Measurements from ENCODE around the gene ATG4B.

DNA sequence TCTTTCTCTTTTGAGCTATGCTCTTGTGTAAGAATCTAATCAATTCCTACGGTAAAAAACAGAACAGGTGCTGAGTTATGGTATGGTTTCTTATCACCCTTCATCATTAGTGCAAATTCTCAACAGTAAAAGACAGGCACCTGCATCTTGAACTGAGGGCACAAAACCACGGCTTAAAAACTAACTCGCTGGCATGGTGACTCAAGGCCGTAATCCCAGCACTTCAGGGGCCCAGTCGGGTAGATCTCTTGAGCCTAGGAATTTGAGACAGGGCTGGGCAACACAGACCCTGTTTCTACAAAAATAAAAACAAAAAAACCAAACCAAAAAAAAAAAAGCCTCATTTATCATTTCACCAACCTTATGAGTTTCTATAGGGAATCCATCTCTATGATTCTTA lies 33.8 kb upstream of the ATG4B start:
- TF ChIP-seq, protein P1, sequence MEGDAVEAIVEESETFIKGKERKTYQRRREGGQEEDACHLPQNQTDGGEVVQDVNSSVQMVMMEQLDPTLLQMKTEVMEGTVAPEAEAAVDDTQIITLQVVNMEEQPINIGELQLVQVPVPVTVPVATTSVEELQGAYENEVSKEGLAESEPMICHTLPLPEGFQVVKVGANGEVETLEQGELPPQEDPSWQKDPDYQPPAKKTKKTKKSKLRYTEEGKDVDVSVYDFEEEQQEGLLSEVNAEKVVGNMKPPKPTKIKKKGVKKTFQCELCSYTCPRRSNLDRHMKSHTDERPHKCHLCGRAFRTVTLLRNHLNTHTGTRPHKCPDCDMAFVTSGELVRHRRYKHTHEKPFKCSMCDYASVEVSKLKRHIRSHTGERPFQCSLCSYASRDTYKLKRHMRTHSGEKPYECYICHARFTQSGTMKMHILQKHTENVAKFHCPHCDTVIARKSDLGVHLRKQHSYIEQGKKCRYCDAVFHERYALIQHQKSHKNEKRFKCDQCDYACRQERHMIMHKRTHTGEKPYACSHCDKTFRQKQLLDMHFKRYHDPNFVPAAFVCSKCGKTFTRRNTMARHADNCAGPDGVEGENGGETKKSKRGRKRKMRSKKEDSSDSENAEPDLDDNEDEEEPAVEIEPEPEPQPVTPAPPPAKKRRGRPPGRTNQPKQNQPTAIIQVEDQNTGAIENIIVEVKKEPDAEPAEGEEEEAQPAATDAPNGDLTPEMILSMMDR (IDR thresholded peaks at IDR 0.05), result no peak
- no peak for TF ChIP-seq EP300 (IDR thresholded peaks at IDR 0.05)
